ENCODE data around the gene HOXA10. TPM values are rescaled to one million over a fixed set of nuclear protein-coding genes. Genes with fewer than 3 reads are reported as not detected.
A peak's percentile ranks its signal among the peaks of the same experiment; 100 is the strongest.

HOXA10 gene
- polyA plus RNA-seq, 1 donor, result 0.12 TPM

DNA sequence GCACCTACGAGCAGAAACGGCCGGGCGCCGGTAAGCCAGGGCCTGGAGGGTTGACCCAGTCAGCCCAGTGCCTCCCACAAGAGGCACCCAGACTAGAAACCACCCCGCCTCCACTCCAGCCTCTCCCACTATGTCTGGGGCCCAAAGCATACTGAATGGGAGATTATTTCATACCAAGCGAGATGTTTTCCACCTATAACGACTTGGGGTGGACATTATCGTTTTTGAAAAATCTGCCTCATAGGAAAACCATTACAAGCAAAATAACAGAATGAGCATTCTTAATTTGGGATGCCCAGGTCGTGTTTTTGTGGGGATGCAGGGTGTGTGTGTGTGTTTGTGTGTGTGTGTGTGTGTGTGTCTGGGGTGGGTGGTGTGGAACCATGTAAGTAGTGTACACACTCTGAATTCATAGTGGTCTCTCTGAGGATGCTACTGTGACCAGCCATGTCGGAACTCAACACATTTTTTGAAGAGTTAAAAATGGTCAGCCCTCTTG lies 28.2 kb downstream of the HOXA10 start:
- Histone ChIP-seq H3K4me3 (ENCODE audit: low read length) (peak overlapping the region; percentile 73), H3K27ac (ENCODE audit: low read length) (peak overlapping the region; percentile 59), H3K9me3 (ENCODE audit: control insufficient read depth, low read depth, low read length) (peaks cover 17% of the 10 kb centered on the region), H3K36me3 (ENCODE audit: control insufficient read depth, insufficient read depth, low read length) (peaks cover 12% of the 10 kb centered on the region), H3K4me1 (ENCODE audit: control insufficient read depth, insufficient read depth, low read length) (peaks cover 27% of the 10 kb centered on the region), H3K27me3 (ENCODE audit: control insufficient read depth, insufficient read depth, low read length) (peaks cover 66% of the 10 kb centered on the region)
- no CpG with 5 or more reads among the region's 11 CpGs for WGBS (ENCODE audit: insufficient coverage, low lambda C conversion rate)
- no peak for DNase-seq

DNA sequence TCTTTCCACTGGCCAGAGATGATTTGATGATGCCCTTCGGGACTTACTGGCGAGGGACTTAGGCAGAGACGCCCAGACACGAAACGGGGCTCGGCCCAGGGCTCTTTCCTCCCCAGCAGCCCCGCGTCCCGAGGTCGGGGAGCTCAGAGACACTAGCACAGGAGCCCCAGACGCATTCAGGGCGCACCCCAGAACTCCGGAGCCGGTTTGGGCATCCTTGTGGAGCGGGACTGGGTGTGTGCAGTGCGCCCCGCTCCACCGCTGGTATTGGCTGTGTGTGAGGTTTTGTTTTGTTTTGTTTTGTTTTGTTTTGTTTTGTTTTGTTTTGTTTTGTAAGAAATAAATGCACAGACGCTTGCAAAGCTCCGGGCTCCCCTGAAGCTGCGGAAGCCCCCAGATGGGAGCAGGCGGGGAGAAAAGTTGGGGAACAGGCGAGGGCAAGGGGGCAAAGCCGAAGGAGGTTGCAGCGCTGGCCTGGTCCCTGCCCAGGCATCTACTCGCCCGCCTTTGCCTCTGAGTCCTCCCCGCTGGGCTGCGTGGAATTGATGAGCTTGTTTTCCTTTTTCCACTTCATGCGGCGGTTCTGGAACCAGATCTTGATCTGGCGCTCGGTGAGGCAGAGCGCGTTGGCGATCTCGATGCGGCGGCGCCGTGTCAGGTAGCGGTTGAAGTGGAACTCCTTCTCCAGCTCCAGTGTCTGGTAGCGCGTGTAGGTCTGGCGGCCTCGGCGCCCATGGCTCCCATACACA lies 28.8 kb downstream of the HOXA10 start:
- peak overlapping the region; percentile 38 for H3K4me3 ChIP-seq (ENCODE audit: low read length)

DNA sequence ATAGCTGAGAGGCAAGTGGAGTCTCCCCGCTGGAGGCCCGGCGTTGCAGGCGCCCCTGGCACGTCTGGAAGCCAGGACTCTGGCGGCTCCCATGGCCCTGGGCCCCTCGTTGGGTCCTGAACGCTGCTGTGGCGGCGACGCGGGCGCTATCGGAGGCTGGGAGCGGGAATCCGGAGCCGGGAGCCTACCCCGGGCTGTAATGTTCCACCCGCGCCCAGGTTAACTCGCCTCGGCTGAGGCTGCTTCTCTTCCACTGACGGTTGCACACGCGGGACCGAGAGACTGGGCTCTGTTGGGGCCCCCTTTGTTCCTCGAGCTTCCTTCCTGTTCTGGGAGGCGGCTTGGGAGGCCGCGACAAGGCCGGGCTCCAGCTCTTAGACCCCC lies 29.3 kb downstream of the HOXA10 start:
- Histone ChIP-seq H3K27me3 (ENCODE audit: control insufficient read depth, insufficient read depth, low read length) (peaks cover 56% of the 10 kb centered on the region), H3K4me1 (ENCODE audit: control insufficient read depth, insufficient read depth, low read length) (peaks cover 33% of the 10 kb centered on the region), H3K9me3 (ENCODE audit: control insufficient read depth, low read depth, low read length) (peaks cover 17% of the 10 kb centered on the region), H3K4me3 (ENCODE audit: low read length) (peak overlapping the region; percentile 38), H3K36me3 (ENCODE audit: control insufficient read depth, insufficient read depth, low read length) (peaks cover 12% of the 10 kb centered on the region), H3K27ac (ENCODE audit: low read length) (peak overlapping the region; percentile 59)
- DNase-seq, result no peak
- no CpG with 5 or more reads among the region's 31 CpGs for WGBS (ENCODE audit: insufficient coverage, low lambda C conversion rate)

More for the DNA sequence above, 28.8 kb downstream of the HOXA10 start:
- H3K27ac ChIP-seq (ENCODE audit: low read length), result peak overlapping the region; percentile 59
- 48% methylated on average over 6 of the region's 47 CpGs for WGBS (ENCODE audit: insufficient coverage, low lambda C conversion rate)
- peaks cover 12% of the 10 kb centered on the region for H3K36me3 ChIP-seq (ENCODE audit: control insufficient read depth, insufficient read depth, low read length)
- H3K27me3 ChIP-seq (ENCODE audit: control insufficient read depth, insufficient read depth, low read length), result peaks cover 61% of the 10 kb centered on the region
- no peak for DNase-seq
- H3K4me1 ChIP-seq (ENCODE audit: control insufficient read depth, insufficient read depth, low read length), result peaks cover 33% of the 10 kb centered on the region
- H3K9me3 ChIP-seq (ENCODE audit: control insufficient read depth, low read depth, low read length), result peaks cover 17% of the 10 kb centered on the region

DNA sequence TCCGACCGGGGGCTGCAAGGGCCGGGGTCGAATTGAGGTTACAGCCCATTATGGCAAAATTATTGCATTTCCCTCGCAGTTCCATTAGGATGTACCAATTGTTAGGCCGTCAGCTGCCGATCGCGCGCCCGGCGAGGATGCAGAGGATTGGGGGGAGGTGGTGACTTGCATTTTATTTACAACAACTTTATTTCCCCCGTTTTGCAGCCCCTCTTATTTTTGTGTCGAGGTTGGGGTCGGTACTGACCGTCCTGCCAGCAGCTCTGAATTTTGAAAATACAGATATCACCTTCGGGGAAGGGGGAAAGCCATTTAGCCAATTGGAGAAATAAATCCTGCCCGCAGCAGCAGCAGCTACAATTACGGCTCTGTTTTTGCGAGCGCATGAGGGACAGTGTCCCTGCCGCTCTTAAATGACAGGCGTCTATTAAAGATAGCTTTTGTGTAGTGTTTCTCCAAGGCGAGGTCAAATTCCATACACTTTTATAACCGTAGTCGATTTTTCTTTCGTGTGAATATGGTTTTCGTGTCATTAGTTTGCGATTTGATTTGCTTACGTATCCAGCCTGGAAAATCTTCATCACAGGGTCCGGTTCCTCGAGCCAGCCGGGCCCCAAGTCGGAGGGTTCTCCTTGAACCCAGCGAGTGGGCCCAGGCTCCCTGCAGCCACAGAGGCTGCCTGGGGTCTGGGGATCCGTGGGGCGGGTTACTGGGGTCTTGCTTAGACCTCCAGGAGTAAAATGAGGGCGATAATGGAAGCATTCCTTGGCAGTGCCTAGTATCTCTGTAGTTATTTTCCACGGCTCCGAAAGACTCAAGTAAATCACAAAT lies 30.0 kb downstream of the HOXA10 start:
- peaks cover 17% of the 10 kb centered on the region for H3K9me3 ChIP-seq (ENCODE audit: control insufficient read depth, low read depth, low read length)
- H3K27ac ChIP-seq (ENCODE audit: low read length), result peak overlapping the region; percentile 59
- H3K27me3 ChIP-seq (ENCODE audit: control insufficient read depth, insufficient read depth, low read length), result peaks cover 53% of the 10 kb centered on the region
- H3K36me3 ChIP-seq (ENCODE audit: control insufficient read depth, insufficient read depth, low read length), result peaks cover 12% of the 10 kb centered on the region
- H3K4me3 ChIP-seq (ENCODE audit: low read length), result peak overlapping the region; percentile 38
- peaks cover 33% of the 10 kb centered on the region for H3K4me1 ChIP-seq (ENCODE audit: control insufficient read depth, insufficient read depth, low read length)
- WGBS (ENCODE audit: insufficient coverage, low lambda C conversion rate), result 3% methylated on average over 7 of the region's 40 CpGs
- DNase-seq, result no peak

DNA sequence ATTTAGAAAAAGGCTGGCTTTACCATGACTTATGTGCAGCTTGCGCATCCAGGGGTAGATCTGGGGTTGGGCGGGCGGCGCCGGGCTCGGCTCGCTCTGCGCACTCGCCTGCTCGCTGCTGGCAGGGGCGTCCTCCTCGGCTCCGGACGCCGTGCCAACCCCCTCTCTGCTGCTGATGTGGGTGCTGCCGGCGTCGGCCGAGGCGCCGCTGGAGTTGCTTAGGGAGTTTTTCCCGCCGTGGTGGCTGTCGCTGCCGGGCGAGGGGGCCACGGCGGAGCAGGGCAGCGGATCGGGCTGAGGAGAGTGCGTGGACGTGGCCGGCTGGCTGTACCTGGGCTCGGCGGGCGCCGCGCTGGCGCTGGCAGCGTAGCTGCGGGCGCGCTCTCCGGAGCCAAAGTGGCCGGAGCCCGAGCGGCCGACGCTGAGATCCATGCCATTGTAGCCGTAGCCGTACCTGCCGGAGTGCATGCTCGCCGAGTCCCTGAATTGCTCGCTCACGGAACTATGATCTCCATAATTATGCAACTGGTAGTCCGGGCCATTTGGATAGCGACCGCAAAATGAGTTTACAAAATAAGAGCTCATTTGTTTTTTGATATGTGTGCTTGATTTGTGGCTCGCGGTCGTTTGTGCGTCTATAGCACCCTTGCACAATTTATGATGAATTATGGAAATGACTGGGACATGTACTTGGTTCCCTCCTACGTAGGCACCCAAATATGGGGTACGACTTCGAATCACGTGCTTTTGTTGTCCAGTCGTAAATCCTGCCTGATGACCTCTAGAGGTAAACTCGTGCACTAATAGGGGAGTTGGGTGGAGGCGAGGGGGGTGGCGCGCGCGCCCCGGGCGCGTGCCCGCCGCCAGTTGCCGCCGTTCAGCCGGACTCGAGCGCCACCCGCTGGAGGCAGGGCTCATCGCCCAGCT lies 30.8 kb downstream of the HOXA10 start, which contains the start of gene HOXA5:
Gene HOXA5 (minus strand): TSS at position 659 of the 927 bp plus-strand sequence. CDS start 74 bp downstream, at position 585.
- H3K9me3 ChIP-seq (ENCODE audit: control insufficient read depth, low read depth, low read length), result peaks cover 17% of the 10 kb centered on the region
- peaks cover 12% of the 10 kb centered on the region for H3K36me3 ChIP-seq (ENCODE audit: control insufficient read depth, insufficient read depth, low read length)
- no CpG with 5 or more reads among the region's 86 CpGs for WGBS (ENCODE audit: insufficient coverage, low lambda C conversion rate)
- H3K4me3 ChIP-seq (ENCODE audit: low read length), result peak within 1 kb of the TSS; percentile 71
- DNase-seq, result peak; percentile 91 to 92
- H3K27ac ChIP-seq (ENCODE audit: low read length), result peak within 1 kb of the TSS; percentile 72
- peaks cover 44% of the 10 kb centered on the region for H3K27me3 ChIP-seq (ENCODE audit: control insufficient read depth, insufficient read depth, low read length)
- H3K4me1 ChIP-seq (ENCODE audit: control insufficient read depth, insufficient read depth, low read length), result peaks cover 32% of the 10 kb centered on the region

DNA sequence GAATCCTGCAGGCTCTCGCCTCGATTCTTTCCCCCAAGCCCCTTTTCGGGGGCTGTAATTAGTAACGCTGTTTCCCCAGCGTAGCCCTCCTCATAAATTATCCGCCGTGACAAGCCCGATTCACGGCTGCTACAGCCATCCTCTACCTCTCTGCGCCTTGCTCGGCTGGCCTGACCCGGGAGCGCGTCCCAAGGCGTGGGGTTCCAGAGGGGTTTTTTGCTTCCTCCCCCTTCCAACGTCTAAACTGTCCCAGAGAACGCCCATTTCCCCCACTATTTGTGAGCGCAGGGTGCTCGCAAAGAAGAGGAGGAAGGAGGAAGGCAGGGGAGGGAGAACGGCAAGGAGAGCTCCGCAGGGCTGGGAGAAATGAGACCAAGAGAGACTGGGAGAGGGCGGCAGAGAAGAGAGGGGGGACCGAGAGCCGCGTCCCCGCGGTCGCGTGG lies 31.5 kb downstream of the HOXA10 start:
- H3K36me3 ChIP-seq (ENCODE audit: control insufficient read depth, insufficient read depth, low read length), result peaks cover 12% of the 10 kb centered on the region
- DNase-seq, result no peak
- H3K27ac ChIP-seq (ENCODE audit: low read length), result peak overlapping the region; percentile 72
- no CpG with 5 or more reads among the region's 29 CpGs for WGBS (ENCODE audit: insufficient coverage, low lambda C conversion rate)
- H3K9me3 ChIP-seq (ENCODE audit: control insufficient read depth, low read depth, low read length), result peaks cover 17% of the 10 kb centered on the region
- H3K27me3 ChIP-seq (ENCODE audit: control insufficient read depth, insufficient read depth, low read length), result peaks cover 38% of the 10 kb centered on the region
- peaks cover 28% of the 10 kb centered on the region for H3K4me1 ChIP-seq (ENCODE audit: control insufficient read depth, insufficient read depth, low read length)
- H3K4me3 ChIP-seq (ENCODE audit: low read length), result peak overlapping the region; percentile 71

DNA sequence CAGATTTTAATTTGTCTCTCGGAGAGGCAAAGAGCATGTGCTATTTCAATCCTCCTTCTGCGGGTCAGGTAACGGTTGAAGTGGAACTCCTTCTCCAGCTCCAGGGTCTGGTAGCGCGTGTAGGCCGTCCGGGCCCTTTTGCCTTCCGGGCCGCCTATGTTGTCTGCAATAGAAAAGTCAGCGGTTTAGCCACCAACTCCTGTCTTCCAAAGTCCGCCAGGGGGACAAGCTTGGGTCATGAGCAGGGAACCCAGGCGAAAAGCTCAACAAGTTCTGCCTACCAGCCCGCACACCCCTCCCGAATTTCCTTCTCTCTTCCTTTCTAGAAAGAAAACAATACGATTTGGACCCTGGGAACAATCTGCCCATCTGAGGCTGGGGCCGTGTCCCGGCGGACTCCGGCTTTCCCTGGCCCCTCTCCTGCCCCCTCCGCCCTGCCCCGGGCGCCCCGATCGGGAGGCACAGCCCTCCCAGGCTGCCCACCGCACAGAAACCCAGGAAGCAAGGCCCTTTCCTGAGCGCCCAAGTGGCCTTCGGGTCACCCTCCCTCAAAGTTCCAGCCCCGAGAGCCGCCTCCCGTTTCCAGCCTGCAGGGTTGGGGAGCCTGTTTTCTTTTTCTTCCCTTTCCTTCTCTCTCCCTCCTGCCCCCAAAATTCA lies 32.1 kb downstream of the HOXA10 start:
- Histone ChIP-seq H3K27ac (ENCODE audit: low read length) (peak overlapping the region; percentile 72), H3K9me3 (ENCODE audit: control insufficient read depth, low read depth, low read length) (peaks cover 15% of the 10 kb centered on the region), H3K36me3 (ENCODE audit: control insufficient read depth, insufficient read depth, low read length) (peaks cover 12% of the 10 kb centered on the region), H3K27me3 (ENCODE audit: control insufficient read depth, insufficient read depth, low read length) (peaks cover 33% of the 10 kb centered on the region), H3K4me3 (ENCODE audit: low read length) (peak overlapping the region; percentile 71), H3K4me1 (ENCODE audit: control insufficient read depth, insufficient read depth, low read length) (peaks cover 28% of the 10 kb centered on the region)
- no peak for DNase-seq
- WGBS (ENCODE audit: insufficient coverage, low lambda C conversion rate), result no CpG with 5 or more reads among the region's 30 CpGs

DNA sequence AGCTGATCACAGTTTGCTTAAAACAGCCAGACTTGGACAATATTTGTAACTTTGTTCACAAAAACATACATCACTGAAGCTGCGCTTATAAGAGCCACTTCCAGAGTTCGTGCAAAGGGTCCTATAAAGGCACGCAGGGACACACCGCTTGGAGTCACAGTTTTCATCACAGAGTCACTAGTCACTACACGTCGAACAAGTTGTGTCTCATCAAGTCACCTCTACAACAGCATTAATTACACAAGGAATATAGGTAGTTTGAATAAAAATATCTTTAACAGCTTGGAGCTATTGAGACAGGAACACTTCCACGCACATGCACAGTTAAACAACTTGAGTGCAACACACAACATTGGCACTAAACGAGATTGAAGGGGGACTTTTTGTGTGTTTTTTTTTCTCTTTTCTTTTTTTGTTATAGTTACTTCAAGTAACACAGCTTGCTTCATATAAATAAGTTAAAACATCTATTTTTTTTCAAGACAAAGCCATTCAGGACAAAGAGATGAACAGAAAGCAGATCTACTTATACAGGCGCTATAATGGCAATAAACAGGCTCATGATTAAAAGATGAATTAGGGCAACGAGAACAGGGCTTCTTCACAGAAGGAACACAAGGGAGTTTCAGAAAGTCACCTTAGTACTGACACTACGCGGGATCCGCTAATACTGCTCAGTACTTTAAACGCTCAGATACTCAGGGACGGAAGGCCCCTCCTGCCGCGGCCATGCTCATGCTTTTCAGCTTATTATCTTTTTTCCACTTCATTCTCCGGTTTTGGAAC lies 32.8 kb downstream of the HOXA10 start:
- DNase-seq, result no peak
- H3K27ac ChIP-seq (ENCODE audit: low read length), result peak overlapping the region; percentile 72
- H3K4me1 ChIP-seq (ENCODE audit: control insufficient read depth, insufficient read depth, low read length), result peaks cover 32% of the 10 kb centered on the region
- peak overlapping the region; percentile 71 for H3K4me3 ChIP-seq (ENCODE audit: low read length)
- peaks cover 26% of the 10 kb centered on the region for H3K27me3 ChIP-seq (ENCODE audit: control insufficient read depth, insufficient read depth, low read length)
- 77% methylated on average over 7 of the region's 18 CpGs for WGBS (ENCODE audit: insufficient coverage, low lambda C conversion rate)
- peaks cover 9% of the 10 kb centered on the region for H3K36me3 ChIP-seq (ENCODE audit: control insufficient read depth, insufficient read depth, low read length)
- peaks cover 15% of the 10 kb centered on the region for H3K9me3 ChIP-seq (ENCODE audit: control insufficient read depth, low read depth, low read length)

Data from large intestine (tissue), 3 donors.